ENCODE results near the gene CALY.

The CALY gene

GRCh38 chr10:133366751-133367150 lies 30.1 kb upstream of the CALY start:
- no peak for DNase-seq (ENCODE audit: low read depth in 1 of 2, low spot score in 1 of 2)

- DNase-seq (ENCODE audit: low read depth in 1 of 2, low spot score in 1 of 2) = no peak
Observed at GRCh38 chr10:133366130-133366478, 29.4 kb upstream of the CALY start.

- no peak for DNase-seq (ENCODE audit: low read depth in 1 of 2, low spot score in 1 of 2)
Observed at GRCh38 chr10:133365461-133366129, 28.9 kb upstream of the CALY start.

GRCh38 chr10:133364645-133365431 lies 28.1 kb upstream of the CALY start:
- DNase-seq (ENCODE audit: low read depth in 1 of 2, low spot score in 1 of 2) = no peak

GRCh38 chr10:133362846-133363245 lies 26.1 kb upstream of the CALY start:
- no peak for DNase-seq (ENCODE audit: low read depth in 1 of 2, low spot score in 1 of 2)

GRCh38 chr10:133361773-133362441 lies 25.2 kb upstream of the CALY start:
- no peak for DNase-seq (ENCODE audit: low read depth in 1 of 2, low spot score in 1 of 2)

- no peak for DNase-seq (ENCODE audit: low read depth in 1 of 2, low spot score in 1 of 2)
Observed at GRCh38 chr10:133361227-133361626, 24.5 kb upstream of the CALY start.

GRCh38 chr10:133359972-133360610 lies 23.4 kb upstream of the CALY start:
- DNase-seq (ENCODE audit: low read depth in 1 of 2, low spot score in 1 of 2) = no peak

GRCh38 chr10:133359554-133359971 lies 22.9 kb upstream of the CALY start:
- DNase-seq (ENCODE audit: low read depth in 1 of 2, low spot score in 1 of 2) = no peak

- DNase-seq (ENCODE audit: low read depth in 1 of 2, low spot score in 1 of 2) = no peak
Observed at GRCh38 chr10:133358925-133359310, 22.2 kb upstream of the CALY start.

GRCh38 chr10:133358162-133358924 lies 21.6 kb upstream of the CALY start:
- no peak for DNase-seq (ENCODE audit: low read depth in 1 of 2, low spot score in 1 of 2)

- peak; percentile 50 to 58 for DNase-seq (ENCODE audit: low read depth in 1 of 2, low spot score in 1 of 2)
Observed at GRCh38 chr10:133357285-133358161, 20.8 kb upstream of the CALY start, which contains the start of gene FUOM. Gene FUOM (minus strand): TSS chr10:133358019. CDS start chr10:133358007, 12 bp downstream.

- no peak for DNase-seq (ENCODE audit: low read depth in 1 of 2, low spot score in 1 of 2)
Observed at GRCh38 chr10:133356549-133357284, 20.0 kb upstream of the CALY start.

GRCh38 chr10:133355991-133356390 lies 19.3 kb upstream of the CALY start:
- no peak for DNase-seq (ENCODE audit: low read depth in 1 of 2, low spot score in 1 of 2)

- DNase-seq (ENCODE audit: low read depth in 1 of 2, low spot score in 1 of 2) = no peak
Observed at GRCh38 chr10:133355266-133355665, 18.6 kb upstream of the CALY start.

- no peak for DNase-seq (ENCODE audit: low read depth in 1 of 2, low spot score in 1 of 2)
Observed at GRCh38 chr10:133354672-133355240, 18.1 kb upstream of the CALY start.

GRCh38 chr10:133353988-133354605 lies 17.4 kb upstream of the CALY start:
- DNase-seq (ENCODE audit: low read depth in 1 of 2, low spot score in 1 of 2) = no peak

GRCh38 chr10:133353202-133353959 lies 16.7 kb upstream of the CALY start:
- DNase-seq (ENCODE audit: low read depth in 1 of 2, low spot score in 1 of 2) = no peak
